SK-N-SH (cell line): ENCODE results near the gene COLEC11. TPM values are rescaled to one million over a fixed set of nuclear protein-coding genes. Genes with fewer than 3 reads are reported as not detected.

Source experiments
- CTCF ChIA-PET: fragments of 300-600, 350-600 bp; formaldehyde crosslinking; extraction: SDS; loops from one replicate; lab custom pipeline; 2021; lab: Yijun Ruan, JAX
- POLR2A ChIA-PET: fragments of 350-600 bp; sonication (Branson Sonifier 250); formaldehyde crosslinking; extraction: SDS; loops from one replicate; lab custom pipeline; 2020; ENCODE audit warnings: antibody characterized with exemption, inconsistent platforms; lab: Yijun Ruan, JAX
- DNase-seq: peaks from one replicate; pipeline ENCODE4 v3.0.0; 2012
- H2AFZ ChIP-seq: fragments of 200-600 bp; sonication (generic); 2 replicates; pipeline ENCODE4 v1.8.1; 2016; ENCODE audit warnings: antibody characterized with exemption, mild to moderate bottlenecking, low read depth
- H3F3A ChIP-seq: fragments of 200-600 bp; sonication (generic); replicated peaks from 2 replicates; pipeline ENCODE3; 2016; ENCODE audit warnings: antibody characterized with exemption, mild to moderate bottlenecking; ENCODE audit not compliant: insufficient read depth
- H3K27ac ChIP-seq, 2 experiments: fragments of 200-500 bp in 1 of 2; fragments of 200-600 bp in 1 of 2; sonication (Bioruptor generic) in 1 of 2; sonication (generic), shearing (Covaris generic) in 1 of 2; 2 replicates each; pipeline versions ENCODE4 v1.5.1 to v1.6.1; 2014 to 2016; ENCODE audit warnings: low read depth in 2 of 2, inconsistent platforms in 1 of 2, low read length in 1 of 2, mild to moderate bottlenecking in 1 of 2, mixed read lengths in 1 of 2
- H3K27me3 ChIP-seq: fragments of 200-600 bp; sonication (generic), shearing (Covaris generic); 2 replicates; pipeline ENCODE4 v1.6.1; 2016; ENCODE audit warnings: mixed run types; ENCODE audit not compliant: insufficient read depth
- H3K36me3 ChIP-seq, 2 experiments: fragments of 200-500 bp in 1 of 2; fragments of 200-600 bp in 1 of 2; sonication (Bioruptor generic) in 1 of 2; sonication (generic) in 1 of 2; replicated peaks in 1 of 2; 2 replicates each; pipeline versions ENCODE3 to v1.5.1; 2014 to 2016; ENCODE audit warnings: low read length in 1 of 2, mild to moderate bottlenecking in 1 of 2; ENCODE audit not compliant: insufficient read depth in 2 of 2, control insufficient read depth in 1 of 2
- H3K4me1 ChIP-seq, 2 experiments: fragments of 200-500 bp in 1 of 2; fragments of 200-600 bp in 1 of 2; sonication (Bioruptor generic) in 1 of 2; sonication (generic), shearing (Covaris generic) in 1 of 2; 2 replicates each; pipeline versions ENCODE4 v1.5.1 to v1.6.1; 2014 to 2016; ENCODE audit warnings: low read depth in 1 of 2, low read length in 1 of 2, mixed run types in 1 of 2; ENCODE audit not compliant: insufficient read depth in 2 of 2, control insufficient read depth in 1 of 2
- H3K4me2 ChIP-seq: fragments of 200-600 bp; sonication (generic), shearing (Covaris generic); 2 replicates; pipeline ENCODE4 v1.6.1; 2017; ENCODE audit warnings: mixed run types
- H3K4me3 ChIP-seq, 2 experiments: fragments of 200-500 bp in 1 of 2; fragments of 200-600 bp in 1 of 2; sonication (Bioruptor generic) in 1 of 2; sonication (generic), shearing (Covaris generic) in 1 of 2; 2 replicates each; pipeline versions ENCODE4 v1.5.1 to v1.8.1; 2014 to 2016; ENCODE audit warnings: low read depth in 2 of 2, inconsistent platforms in 1 of 2, low read length in 1 of 2, mild to moderate bottlenecking in 1 of 2, mixed read lengths in 1 of 2, moderate library complexity in 1 of 2
- H3K79me2 ChIP-seq: fragments of 200-600 bp; sonication (generic); 2 replicates; pipeline ENCODE4 v1.8.1; 2017; ENCODE audit warnings: mild to moderate bottlenecking; ENCODE audit not compliant: insufficient read depth
- H3K9ac ChIP-seq: fragments of 200-600 bp; sonication (generic); 2 replicates; pipeline ENCODE4 v1.6.1; 2017; ENCODE audit warnings: mixed run types
- H3K9me2 ChIP-seq: fragments of 200-600 bp; sonication (generic); 2 replicates; pipeline ENCODE4 v1.6.1; 2017; ENCODE audit warnings: mixed run types
- H3K9me3 ChIP-seq: fragments of 200-600 bp; sonication (generic); 2 replicates; pipeline ENCODE4 v1.6.1; 2017; ENCODE audit warnings: mixed run types, mild to moderate bottlenecking, moderate library complexity
- H4K20me1 ChIP-seq: fragments of 200-600 bp; sonication (generic); 2 replicates; pipeline ENCODE4 v1.6.1; 2017; ENCODE audit warnings: mild to moderate bottlenecking, mixed run types; ENCODE audit not compliant: insufficient read depth
- CHD2 ChIP-seq: fragments of 150-350 bp; IDR thresholded peaks from 2 replicates; pipeline ENCODE4 v1.6.1; 2018; ENCODE audit warnings: low read length; ENCODE audit not compliant: partially characterized antibody
- EP300 ChIP-seq, 2 experiments: IDR thresholded peaks; 2 replicates each; pipeline versions ENCODE4 v1.4.0 to v1.6.1; 2012; ENCODE audit warnings: borderline replicate concordance in 1 of 2, low read depth in 1 of 2, low read length in 1 of 2
- FOSL2 ChIP-seq: IDR thresholded peaks from 2 replicates; pipeline ENCODE4 v1.4.0; 2012; ENCODE audit warnings: low read depth, mild to moderate bottlenecking, moderate library complexity, borderline replicate concordance
- FOXJ3 ChIP-seq: sonication (generic); formaldehyde crosslinking; IDR thresholded peaks from 2 replicates; pipeline ENCODE4 v1.5.1; 2020; ENCODE audit warnings: mild to moderate bottlenecking, missing genetic modification reagents
- MEF2A ChIP-seq: IDR thresholded peaks from 2 replicates; pipeline ENCODE4 v1.4.0; 2012; ENCODE audit warnings: low read depth, borderline replicate concordance
- NRF1 ChIP-seq: IDR thresholded peaks from 2 replicates; pipeline ENCODE4 v1.6.1; 2012; ENCODE audit warnings: low read depth, mild to moderate bottlenecking, low read length
- RXRA ChIP-seq: IDR thresholded peaks from 2 replicates; pipeline ENCODE4 v1.4.0; 2012; ENCODE audit warnings: low read depth, mild to moderate bottlenecking, borderline replicate concordance
- SIN3A ChIP-seq: IDR thresholded peaks from 2 replicates; pipeline ENCODE4 v1.6.1; 2012; ENCODE audit warnings: low read depth, mild to moderate bottlenecking, low read length, moderate library complexity, borderline replicate concordance
- TCF12 ChIP-seq: IDR thresholded peaks from 2 replicates; pipeline ENCODE4 v1.4.0; 2012
- TEAD4 ChIP-seq: IDR thresholded peaks from 2 replicates; pipeline ENCODE4 v1.4.0; 2012; ENCODE audit warnings: mild to moderate bottlenecking, borderline replicate concordance; ENCODE audit not compliant: insufficient read depth
- YY1 ChIP-seq: IDR thresholded peaks from 2 replicates; pipeline ENCODE4 v1.4.0; 2012; ENCODE audit warnings: low read depth, mild to moderate bottlenecking
- WGBS: methylation state at CpG from one replicate; pipeline ENCODE4 v1.1.6; 2017; ENCODE audit warnings: low lambda C conversion rate; 5-methylcytosine and 5-hydroxymethylcytosine counted together
- polyA plus RNA-seq, 3 experiments: library from polyadenylated mRNA; depleted of rRNA; stranded (reverse); fragments of >200 nt; gene quantifications; 2 replicates each; pipeline ENCODE4 v1.2.3, GENCODE V29; 2012
- TF ChIP-seq, protein P1 (sequence below): IDR thresholded peaks from 2 replicates; pipeline ENCODE4 v1.6.1; 2012; ENCODE audit warnings: mild to moderate bottlenecking, low read depth, low read length, moderate library complexity

COLEC11 gene
- polyA plus RNA-seq, 1 of the 3 experiments (the other 2 are of a cell fraction): 8.7 TPM

DNA sequence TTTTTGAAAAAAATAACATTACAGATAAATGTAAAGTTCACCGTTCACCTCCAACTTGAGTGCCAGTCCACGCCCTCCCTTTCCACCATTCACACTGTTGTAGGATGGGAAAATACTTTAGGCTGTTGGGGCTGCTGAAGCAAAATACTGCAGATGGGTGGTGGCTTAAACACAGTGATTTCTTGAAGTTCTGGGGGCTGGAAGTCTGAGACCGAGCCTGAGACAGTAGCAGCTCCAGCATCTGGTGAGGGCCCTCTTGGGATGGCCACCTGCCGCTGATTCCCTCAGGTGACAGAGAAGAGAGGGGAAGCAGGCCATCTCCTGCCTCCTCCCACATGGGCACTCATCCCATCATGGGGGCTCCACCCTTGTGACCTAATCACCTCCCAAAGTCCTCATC is 80.8 kb downstream of the COLEC11 start:
- Histone ChIP-seq H3K4me2 (no peak overlapping the region), H3K9me3 (no peaks in the 10 kb centered on the region), H2AFZ (no peak overlapping the region), H3K36me3 (no peaks in the 10 kb centered on the region), H3K9ac (no peak overlapping the region), H3K27me3 (no peaks in the 10 kb centered on the region; the same call in 1 of the 2 replicates), H3F3A (no peaks in the 10 kb centered on the region), H4K20me1 (no peaks in the 10 kb centered on the region), H3K9me2 (no peaks in the 10 kb centered on the region), H3K4me1 (peaks cover 0 to 18% of the 10 kb centered on the region in 2 experiments; a peak in 1 of 4 replicates), H3K4me3 (no peak overlapping the region), H3K79me2 (no peaks in the 10 kb centered on the region), H3K27ac (no peak overlapping the region)
- TF ChIP-seq SIN3A (no peak), FOSL2 (no peak), TCF12 (no peak), RXRA (no peak)
- ChIA-PET CTCF (no interaction called here), POLR2A (no interaction called here)
- no peak for DNase-seq
- 56% methylated on average over 2 of the region's 4 CpGs for WGBS

DNA sequence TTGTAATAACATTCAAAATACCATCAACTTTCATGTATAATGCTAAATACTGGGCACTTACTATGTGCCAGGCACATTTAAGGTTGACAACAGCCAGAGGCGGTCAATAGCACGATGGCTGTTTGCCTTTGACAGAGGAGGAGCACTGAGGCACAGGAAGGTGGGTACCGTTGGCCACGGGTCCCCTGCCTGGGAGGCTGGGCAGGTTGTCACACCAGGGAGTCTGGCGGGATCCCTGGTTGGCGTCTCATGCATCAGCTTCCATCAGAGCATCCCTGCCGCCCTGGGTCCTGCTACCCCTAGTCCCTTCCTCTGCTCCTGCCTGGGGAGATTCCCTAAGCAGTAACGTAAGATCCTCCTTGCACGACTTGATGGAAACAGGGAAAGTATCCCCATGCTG is 82.5 kb downstream of the COLEC11 start:
- H3K4me2 ChIP-seq: no peak overlapping the region
- peaks cover 0 to 18% of the 10 kb centered on the region in 2 experiments; a peak in 1 of 4 replicates for H3K4me1 ChIP-seq
- H3K9me2 ChIP-seq: no peaks in the 10 kb centered on the region
- ChIA-PET CTCF (interaction anchor here (2.7 kb wide), 1 partner anchor 15 kb away, joined by 9 read pairs; no protein-coding TSS in a partner anchor), POLR2A (no interaction called here)
- H3K9ac ChIP-seq: no peak overlapping the region
- TF ChIP-seq CHD2: no peak
- no peak for TF ChIP-seq YY1
- TF ChIP-seq, protein P1, sequence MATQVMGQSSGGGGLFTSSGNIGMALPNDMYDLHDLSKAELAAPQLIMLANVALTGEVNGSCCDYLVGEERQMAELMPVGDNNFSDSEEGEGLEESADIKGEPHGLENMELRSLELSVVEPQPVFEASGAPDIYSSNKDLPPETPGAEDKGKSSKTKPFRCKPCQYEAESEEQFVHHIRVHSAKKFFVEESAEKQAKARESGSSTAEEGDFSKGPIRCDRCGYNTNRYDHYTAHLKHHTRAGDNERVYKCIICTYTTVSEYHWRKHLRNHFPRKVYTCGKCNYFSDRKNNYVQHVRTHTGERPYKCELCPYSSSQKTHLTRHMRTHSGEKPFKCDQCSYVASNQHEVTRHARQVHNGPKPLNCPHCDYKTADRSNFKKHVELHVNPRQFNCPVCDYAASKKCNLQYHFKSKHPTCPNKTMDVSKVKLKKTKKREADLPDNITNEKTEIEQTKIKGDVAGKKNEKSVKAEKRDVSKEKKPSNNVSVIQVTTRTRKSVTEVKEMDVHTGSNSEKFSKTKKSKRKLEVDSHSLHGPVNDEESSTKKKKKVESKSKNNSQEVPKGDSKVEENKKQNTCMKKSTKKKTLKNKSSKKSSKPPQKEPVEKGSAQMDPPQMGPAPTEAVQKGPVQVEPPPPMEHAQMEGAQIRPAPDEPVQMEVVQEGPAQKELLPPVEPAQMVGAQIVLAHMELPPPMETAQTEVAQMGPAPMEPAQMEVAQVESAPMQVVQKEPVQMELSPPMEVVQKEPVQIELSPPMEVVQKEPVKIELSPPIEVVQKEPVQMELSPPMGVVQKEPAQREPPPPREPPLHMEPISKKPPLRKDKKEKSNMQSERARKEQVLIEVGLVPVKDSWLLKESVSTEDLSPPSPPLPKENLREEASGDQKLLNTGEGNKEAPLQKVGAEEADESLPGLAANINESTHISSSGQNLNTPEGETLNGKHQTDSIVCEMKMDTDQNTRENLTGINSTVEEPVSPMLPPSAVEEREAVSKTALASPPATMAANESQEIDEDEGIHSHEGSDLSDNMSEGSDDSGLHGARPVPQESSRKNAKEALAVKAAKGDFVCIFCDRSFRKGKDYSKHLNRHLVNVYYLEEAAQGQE: no peak
- TF ChIP-seq MEF2A: no peak
- TF ChIP-seq EP300 (IDR thresholded peaks at IDR 0.05; ENCODE audit: borderline replicate concordance in 1 of 2, low read depth in 1 of 2, low read length in 1 of 2): no peak
- no peak for TF ChIP-seq FOXJ3 (CRISPR knock-in tag)
- no peak for TF ChIP-seq NRF1
- TF ChIP-seq TEAD4: no peak
- TF ChIP-seq RXRA: no peak
- DNase-seq: no peak
- H3K79me2 ChIP-seq: no peaks in the 10 kb centered on the region
- no peak overlapping the region for H3K4me3 ChIP-seq
- no peak overlapping the region for H3K27ac ChIP-seq
- no peaks in the 10 kb centered on the region for H4K20me1 ChIP-seq
- no peaks in the 10 kb centered on the region for H3K36me3 ChIP-seq
- 43% methylated on average over 8 of the region's 9 CpGs for WGBS
- H2AFZ ChIP-seq: no peak overlapping the region
- no peaks in the 10 kb centered on the region; the same call in 1 of the 2 replicates for H3K27me3 ChIP-seq
- H3F3A ChIP-seq: no peaks in the 10 kb centered on the region
- no peaks in the 10 kb centered on the region for H3K9me3 ChIP-seq
